ENCODE data around the gene DYNLT4.
"Not testable (repeated sequence)": the region's sequence is repeated elsewhere in the genome, so short reads cannot be mapped to it uniquely, and the experiment has no call there.

DYNLT4 gene

DNA sequence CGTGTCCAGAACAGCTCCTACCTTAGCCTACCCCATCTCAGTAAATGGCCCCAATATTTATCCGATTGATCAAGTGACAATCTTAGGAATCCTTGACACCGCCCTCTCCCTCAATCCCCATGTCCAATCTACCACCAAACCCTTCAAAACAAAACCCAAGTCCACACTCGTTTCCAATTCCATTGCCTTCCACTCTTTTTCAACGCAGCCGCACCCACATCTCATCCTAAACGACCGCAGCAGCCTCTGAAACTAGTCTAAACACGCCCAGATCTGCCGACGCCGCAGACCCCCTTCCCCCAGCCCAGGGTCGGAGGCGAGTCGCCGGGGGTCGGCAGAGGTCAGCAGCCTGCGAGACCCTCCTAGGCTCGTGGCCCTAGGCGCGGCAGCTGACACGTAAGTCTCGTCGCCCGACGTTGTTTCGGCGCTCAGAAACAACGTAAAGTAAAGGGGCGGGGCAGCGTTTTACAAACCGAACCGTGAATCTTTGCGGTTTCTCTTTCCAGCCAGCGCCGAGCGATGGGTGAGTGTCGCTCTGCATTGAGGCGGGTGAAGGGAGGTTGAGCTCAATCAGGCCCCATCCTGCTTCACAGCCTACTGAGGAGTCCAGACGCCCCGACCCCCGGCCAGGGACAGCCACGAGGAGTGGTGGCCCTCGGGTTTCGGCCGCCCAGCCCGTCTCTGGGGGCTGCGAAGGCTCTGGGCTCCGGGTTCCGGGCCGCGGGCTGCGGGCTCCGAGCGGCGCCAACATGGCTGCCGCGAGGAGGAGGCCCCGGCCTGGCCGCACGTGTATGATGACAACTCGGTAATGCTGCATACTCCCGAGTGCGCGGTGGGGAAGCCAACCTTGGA, 31.8 kb downstream of the DYNLT4 start, which contains the start of gene RPS8:
Gene RPS8, plus strand, starts transcription at position 463 of the 852 bp plus-strand sequence. Its CDS starts 57 bp downstream, at position 520.
- peak; percentile 90 for DNase-seq (ENCODE audit: low read depth)
- TF ChIP-seq, protein P1, sequence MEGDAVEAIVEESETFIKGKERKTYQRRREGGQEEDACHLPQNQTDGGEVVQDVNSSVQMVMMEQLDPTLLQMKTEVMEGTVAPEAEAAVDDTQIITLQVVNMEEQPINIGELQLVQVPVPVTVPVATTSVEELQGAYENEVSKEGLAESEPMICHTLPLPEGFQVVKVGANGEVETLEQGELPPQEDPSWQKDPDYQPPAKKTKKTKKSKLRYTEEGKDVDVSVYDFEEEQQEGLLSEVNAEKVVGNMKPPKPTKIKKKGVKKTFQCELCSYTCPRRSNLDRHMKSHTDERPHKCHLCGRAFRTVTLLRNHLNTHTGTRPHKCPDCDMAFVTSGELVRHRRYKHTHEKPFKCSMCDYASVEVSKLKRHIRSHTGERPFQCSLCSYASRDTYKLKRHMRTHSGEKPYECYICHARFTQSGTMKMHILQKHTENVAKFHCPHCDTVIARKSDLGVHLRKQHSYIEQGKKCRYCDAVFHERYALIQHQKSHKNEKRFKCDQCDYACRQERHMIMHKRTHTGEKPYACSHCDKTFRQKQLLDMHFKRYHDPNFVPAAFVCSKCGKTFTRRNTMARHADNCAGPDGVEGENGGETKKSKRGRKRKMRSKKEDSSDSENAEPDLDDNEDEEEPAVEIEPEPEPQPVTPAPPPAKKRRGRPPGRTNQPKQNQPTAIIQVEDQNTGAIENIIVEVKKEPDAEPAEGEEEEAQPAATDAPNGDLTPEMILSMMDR (IDR thresholded peaks at IDR 0.05; ENCODE audit: low read depth, low read length, missing control alignments), result no peak
- in situ Hi-C loops (cut with HindIII; ENCODE audit: low sequenced_read_pairs), result no loop called here
- H3K4me3 ChIP-seq (ENCODE audit: low read depth, low read length), result peak within 1 kb of the TSS; percentile 86

DNA sequence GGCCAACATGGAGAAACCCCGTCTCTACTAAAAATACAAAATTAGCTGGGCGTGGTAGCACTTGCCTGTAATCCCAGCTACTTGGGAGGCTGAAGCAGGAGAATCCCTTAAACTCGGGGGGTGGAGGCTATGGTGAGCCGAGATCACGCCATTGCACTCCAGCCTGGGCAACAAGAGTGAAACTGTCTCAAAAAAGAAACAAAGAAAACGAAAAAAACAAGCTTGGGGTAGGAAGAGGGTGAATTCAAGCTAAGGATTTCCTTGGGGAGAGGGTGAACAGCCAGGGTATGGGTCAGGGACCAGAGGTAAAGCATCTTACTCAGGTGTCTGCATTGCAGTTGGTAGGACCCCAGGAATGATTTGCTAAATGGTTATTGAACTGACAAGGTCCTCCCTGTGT, 40.7 kb downstream of the DYNLT4 start:
- in situ Hi-C loops (cut with HindIII; ENCODE audit: low sequenced_read_pairs), result not testable (repeated sequence)

DNA sequence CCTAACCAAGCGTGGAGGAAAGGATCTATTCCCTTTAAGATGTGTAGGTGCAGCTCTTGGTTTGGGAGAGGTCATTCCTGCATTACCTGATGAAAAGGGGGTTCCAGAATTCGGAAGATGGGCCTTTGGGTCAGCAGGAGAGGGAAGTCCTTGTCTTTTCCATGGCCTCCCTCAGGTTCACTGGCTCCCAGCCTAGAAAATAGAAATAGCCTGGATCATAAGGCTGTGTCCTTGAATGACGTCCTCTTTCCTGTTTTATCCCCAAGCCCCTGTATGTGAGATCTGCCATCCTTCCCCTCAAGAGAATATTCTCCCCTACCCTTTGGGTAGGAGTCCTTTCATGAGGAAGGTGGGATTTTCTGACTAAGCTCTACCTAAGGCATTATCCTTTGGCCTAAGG, 46.3 kb downstream of the DYNLT4 start:
- TF ChIP-seq, protein P1 (IDR thresholded peaks at IDR 0.05; ENCODE audit: low read depth, low read length, missing control alignments), result no peak
- no peak for DNase-seq (ENCODE audit: low read depth)
- H3K4me3 ChIP-seq (ENCODE audit: low read depth, low read length), result no peak overlapping the region
- in situ Hi-C loops (cut with HindIII; ENCODE audit: low sequenced_read_pairs), result no loop called here

More for the DNA sequence above, 40.7 kb downstream of the DYNLT4 start:
- not testable (repeated sequence) for DNase-seq (ENCODE audit: low read depth); H3K4me3 ChIP-seq (ENCODE audit: low read depth, low read length)

DNA sequence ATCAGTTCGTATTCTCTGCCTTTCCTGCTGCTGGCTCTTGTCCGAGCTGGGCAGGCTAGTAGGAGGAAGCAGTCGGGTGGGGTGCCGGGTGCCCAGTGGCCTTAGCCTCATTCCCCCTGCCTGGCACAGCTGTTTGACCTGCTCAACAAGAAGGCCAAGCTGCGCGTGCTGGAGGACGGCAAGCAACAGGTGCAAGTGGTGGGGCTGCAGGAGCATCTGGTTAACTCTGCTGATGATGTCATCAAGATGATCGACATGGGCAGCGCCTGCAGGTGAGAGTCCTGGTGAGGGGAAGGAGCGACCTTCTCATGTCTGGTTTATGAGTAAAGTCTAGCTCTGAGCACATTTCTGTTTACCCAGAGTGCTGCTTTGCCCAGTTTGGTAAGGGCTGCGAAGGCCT, 48.1 kb downstream of the DYNLT4 start:
- in situ Hi-C loops (cut with HindIII; ENCODE audit: low sequenced_read_pairs), result no loop called here
- DNase-seq (ENCODE audit: low read depth), result no peak
- TF ChIP-seq, protein P1 (IDR thresholded peaks at IDR 0.05; ENCODE audit: low read depth, low read length, missing control alignments), result no peak
- H3K4me3 ChIP-seq (ENCODE audit: low read depth, low read length), result no peak overlapping the region

DNA sequence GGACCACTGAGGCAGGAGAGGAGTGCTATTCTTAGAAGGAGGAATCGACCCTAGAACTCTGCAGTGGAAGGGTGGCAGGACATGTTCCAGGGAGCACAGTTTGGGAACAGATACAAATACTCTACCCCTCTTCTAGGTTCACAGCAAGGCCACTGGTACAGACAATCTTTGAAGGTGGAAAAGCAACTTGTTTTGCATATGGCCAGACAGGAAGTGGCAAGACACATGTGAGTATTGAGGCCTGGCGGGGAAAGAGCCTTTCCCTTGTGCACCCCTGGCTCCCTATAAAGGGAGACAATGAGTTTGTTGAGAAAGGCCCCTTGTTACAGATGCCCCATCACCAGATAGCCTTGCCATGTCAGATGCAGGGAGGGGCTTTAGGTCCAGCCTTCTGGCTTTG, 49.7 kb downstream of the DYNLT4 start:
- DNase-seq (ENCODE audit: low read depth), result no peak
- H3K4me3 ChIP-seq (ENCODE audit: low read depth, low read length), result no peak overlapping the region
- TF ChIP-seq, protein P1 (IDR thresholded peaks at IDR 0.05; ENCODE audit: low read depth, low read length, missing control alignments), result no peak
- in situ Hi-C loops (cut with HindIII; ENCODE audit: low sequenced_read_pairs), result no loop called here
